GM12872 (cell line): ENCODE results near the gene FBXW10B.

Source experiments
- TF ChIP-seq, protein P1 (sequence below): IDR thresholded peaks from 3 replicates; pipeline ENCODE4 v1.5.1; 2011; ENCODE audit warnings: low read depth, mild to moderate bottlenecking, low read length, moderate library complexity; ENCODE audit not compliant: insufficient read depth

Gene FBXW10B

DNA sequence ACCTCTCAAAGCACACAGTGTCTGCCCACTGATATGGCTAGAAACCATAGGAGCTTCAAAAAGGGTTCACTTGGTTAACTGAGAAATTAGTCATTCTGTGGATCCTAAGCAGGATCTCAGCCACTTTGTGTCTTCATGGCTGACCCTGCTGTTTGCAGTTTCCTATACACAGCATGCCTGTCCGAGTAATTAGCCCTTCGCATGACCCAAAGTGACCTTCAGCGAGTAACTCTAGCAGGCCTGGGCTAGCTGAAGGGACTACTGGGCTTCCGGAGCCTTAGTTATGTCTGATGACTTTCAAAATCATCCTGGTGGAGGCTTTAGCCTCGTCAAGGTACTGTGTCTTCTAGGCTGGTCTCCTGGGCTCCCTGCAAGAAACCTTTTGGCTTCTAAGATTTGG is 28.9 kb upstream of the FBXW10B start:
- TF ChIP-seq, protein P1, sequence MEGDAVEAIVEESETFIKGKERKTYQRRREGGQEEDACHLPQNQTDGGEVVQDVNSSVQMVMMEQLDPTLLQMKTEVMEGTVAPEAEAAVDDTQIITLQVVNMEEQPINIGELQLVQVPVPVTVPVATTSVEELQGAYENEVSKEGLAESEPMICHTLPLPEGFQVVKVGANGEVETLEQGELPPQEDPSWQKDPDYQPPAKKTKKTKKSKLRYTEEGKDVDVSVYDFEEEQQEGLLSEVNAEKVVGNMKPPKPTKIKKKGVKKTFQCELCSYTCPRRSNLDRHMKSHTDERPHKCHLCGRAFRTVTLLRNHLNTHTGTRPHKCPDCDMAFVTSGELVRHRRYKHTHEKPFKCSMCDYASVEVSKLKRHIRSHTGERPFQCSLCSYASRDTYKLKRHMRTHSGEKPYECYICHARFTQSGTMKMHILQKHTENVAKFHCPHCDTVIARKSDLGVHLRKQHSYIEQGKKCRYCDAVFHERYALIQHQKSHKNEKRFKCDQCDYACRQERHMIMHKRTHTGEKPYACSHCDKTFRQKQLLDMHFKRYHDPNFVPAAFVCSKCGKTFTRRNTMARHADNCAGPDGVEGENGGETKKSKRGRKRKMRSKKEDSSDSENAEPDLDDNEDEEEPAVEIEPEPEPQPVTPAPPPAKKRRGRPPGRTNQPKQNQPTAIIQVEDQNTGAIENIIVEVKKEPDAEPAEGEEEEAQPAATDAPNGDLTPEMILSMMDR, result no peak
